Tibial nerve (tissue), 4 donors: ENCODE results near the gene MAPK8IP3. TPM values are rescaled to one million over a fixed set of nuclear protein-coding genes. Genes with fewer than 3 reads are reported as not detected.
A peak's percentile ranks its signal among the peaks of the same experiment; 100 is the strongest.

Source experiments
- DNase-seq, 2 donors: peaks; one replicate each; pipeline ENCODE4 v3.0.0-alpha.2; 2019; ENCODE audit warnings: low spot score in 2 of 2
- H3K27ac ChIP-seq, 4 donors: fragments of 200-600 bp; sonication (generic) in 3 of 4; one replicate each; pipeline ENCODE4 v1.5.1; 2017 to 2019; ENCODE audit warnings: mild to moderate bottlenecking in 1 of 4
- H3K27me3 ChIP-seq, 2 donors: fragments of 200-600 bp; sonication (generic) in 1 of 2; one replicate each; pipeline versions ENCODE4 v1.5.1 to v1.6.0; 2017 to 2019
- H3K36me3 ChIP-seq, 3 donors: fragments of 200-600 bp; sonication (generic); one replicate each; pipeline ENCODE4 v1.5.1; 2018 to 2019
- H3K4me1 ChIP-seq, 4 donors: fragments of 200-600 bp; sonication (generic) in 3 of 4; one replicate each; pipeline ENCODE4 v1.5.1; 2017 to 2019
- H3K4me3 ChIP-seq, 4 donors: fragments of 200-600 bp; sonication (generic) in 3 of 4; one replicate each; pipeline ENCODE4 v1.5.1; 2017 to 2019; ENCODE audit warnings: mild to moderate bottlenecking in 1 of 4, moderate library complexity in 1 of 4
- H3K9me3 ChIP-seq, 4 donors: fragments of 200-600 bp; sonication (generic) in 3 of 4; one replicate each; pipeline ENCODE4 v1.5.1; 2017 to 2019
- EP300 ChIP-seq, 2 donors: sonication (generic); formaldehyde crosslinking; IDR thresholded peaks; one replicate each; pipeline ENCODE4 v1.6.1; 2017; ENCODE audit warnings: antibody characterized with exemption in 2 of 2, mild to moderate bottlenecking in 1 of 2
- POLR2A ChIP-seq, 2 donors: fragments of 450-650 bp; IDR thresholded peaks; one replicate each; pipeline ENCODE4 v1.6.1; 2017; ENCODE audit warnings: antibody characterized with exemption in 2 of 2, mild to moderate bottlenecking in 2 of 2, moderate library complexity in 2 of 2
- WGBS, 2 donors: methylation state at CpG; one replicate each; pipeline ENCODE4 v1.1.5; 2018; 5-methylcytosine and 5-hydroxymethylcytosine counted together
- total RNA-seq, 4 donors: library from RNA; depleted of rRNA; stranded (reverse); fragments of >200 nt; gene quantifications; one replicate each; pipeline ENCODE4 v1.1.0, GENCODE V29; 2016
- TF ChIP-seq, protein P1 (sequence below), 5 experiments: fragments of 200-600 bp in 3 of 5; fragments of 450-650 bp in 2 of 5; sonication (generic) in 3 of 5; IDR thresholded peaks; one replicate each; pipeline ENCODE4 v1.5.1; 2016 to 2019; ENCODE audit warnings: antibody characterized with exemption in 5 of 5, mild to moderate bottlenecking in 3 of 5, moderate library complexity in 2 of 5

Gene MAPK8IP3, protein sequence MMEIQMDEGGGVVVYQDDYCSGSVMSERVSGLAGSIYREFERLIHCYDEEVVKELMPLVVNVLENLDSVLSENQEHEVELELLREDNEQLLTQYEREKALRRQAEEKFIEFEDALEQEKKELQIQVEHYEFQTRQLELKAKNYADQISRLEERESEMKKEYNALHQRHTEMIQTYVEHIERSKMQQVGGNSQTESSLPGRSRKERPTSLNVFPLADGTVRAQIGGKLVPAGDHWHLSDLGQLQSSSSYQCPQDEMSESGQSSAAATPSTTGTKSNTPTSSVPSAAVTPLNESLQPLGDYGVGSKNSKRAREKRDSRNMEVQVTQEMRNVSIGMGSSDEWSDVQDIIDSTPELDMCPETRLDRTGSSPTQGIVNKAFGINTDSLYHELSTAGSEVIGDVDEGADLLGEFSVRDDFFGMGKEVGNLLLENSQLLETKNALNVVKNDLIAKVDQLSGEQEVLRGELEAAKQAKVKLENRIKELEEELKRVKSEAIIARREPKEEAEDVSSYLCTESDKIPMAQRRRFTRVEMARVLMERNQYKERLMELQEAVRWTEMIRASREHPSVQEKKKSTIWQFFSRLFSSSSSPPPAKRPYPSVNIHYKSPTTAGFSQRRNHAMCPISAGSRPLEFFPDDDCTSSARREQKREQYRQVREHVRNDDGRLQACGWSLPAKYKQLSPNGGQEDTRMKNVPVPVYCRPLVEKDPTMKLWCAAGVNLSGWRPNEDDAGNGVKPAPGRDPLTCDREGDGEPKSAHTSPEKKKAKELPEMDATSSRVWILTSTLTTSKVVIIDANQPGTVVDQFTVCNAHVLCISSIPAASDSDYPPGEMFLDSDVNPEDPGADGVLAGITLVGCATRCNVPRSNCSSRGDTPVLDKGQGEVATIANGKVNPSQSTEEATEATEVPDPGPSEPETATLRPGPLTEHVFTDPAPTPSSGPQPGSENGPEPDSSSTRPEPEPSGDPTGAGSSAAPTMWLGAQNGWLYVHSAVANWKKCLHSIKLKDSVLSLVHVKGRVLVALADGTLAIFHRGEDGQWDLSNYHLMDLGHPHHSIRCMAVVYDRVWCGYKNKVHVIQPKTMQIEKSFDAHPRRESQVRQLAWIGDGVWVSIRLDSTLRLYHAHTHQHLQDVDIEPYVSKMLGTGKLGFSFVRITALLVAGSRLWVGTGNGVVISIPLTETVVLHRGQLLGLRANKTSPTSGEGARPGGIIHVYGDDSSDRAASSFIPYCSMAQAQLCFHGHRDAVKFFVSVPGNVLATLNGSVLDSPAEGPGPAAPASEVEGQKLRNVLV (N-terminal part only)
- 100 to 1,000 TPM in 2 of 4 donors, 10 to 100 TPM in 2; 92.6 to 188 (median 99.5) TPM for total RNA-seq

DNA sequence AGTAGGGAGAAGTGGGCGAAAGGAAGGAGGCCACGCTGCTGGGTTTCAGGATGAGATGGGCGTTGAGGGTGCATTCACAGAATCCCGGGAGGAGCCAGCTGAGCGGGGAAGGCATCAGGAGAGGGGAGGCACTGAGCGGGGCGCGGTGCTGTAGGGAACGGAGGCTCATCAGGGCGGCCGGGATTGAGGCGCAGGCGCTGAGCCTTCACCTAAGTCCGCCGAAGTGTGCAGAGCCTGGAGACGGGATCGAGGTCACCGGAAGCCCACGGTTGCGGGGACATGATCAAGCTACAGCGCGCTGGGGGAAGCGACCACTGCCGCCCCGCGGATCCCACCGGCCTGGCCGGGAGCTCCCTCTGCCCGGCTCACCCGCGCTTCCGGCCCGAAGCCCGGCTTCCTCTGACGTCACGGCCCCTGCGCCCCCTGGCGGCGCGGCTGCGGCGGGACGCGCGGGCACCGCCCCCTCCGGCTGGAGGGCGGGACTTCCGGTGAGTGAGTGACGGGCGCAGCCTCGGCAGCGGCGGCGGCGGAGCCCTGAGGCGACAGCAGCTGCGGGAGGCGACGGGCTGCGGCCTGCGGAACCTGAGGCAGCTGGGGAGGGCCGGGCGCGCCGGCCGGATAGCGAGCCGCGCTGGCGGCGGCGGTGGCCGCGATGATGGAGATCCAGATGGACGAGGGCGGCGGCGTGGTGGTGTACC lies at the start of gene MAPK8IP3:
Gene MAPK8IP3 (plus strand): TSS at position 508 of the 698 bp plus-strand sequence. CDS start 145 bp downstream, at position 653.
- DNase-seq: peak; percentile 82 to 89
- no peaks in the 10 kb centered on the region for H3K27me3 ChIP-seq
- no peaks in the 10 kb centered on the region for H3K9me3 ChIP-seq
- WGBS, 2 donors: 0 to 1% methylated on average over 47 to 73 of the region's 79 CpGs
- H3K36me3 ChIP-seq: peaks cover 0 to 18% (median 0%) of the 10 kb centered on the region in 3 donors
- peak within 1 kb of the TSS; percentile 47 to 96 (median 90) for H3K27ac ChIP-seq
- peak within 1 kb of the TSS; percentile 77 to 100 (median 88) for H3K4me3 ChIP-seq
- peak in 1 of 2 donors; percentile 92 for TF ChIP-seq EP300 (IDR thresholded peaks at IDR 0.05)
- TF ChIP-seq POLR2A (IDR thresholded peaks at IDR 0.05): peak; percentile 90 to 95
- TF ChIP-seq, protein P1, sequence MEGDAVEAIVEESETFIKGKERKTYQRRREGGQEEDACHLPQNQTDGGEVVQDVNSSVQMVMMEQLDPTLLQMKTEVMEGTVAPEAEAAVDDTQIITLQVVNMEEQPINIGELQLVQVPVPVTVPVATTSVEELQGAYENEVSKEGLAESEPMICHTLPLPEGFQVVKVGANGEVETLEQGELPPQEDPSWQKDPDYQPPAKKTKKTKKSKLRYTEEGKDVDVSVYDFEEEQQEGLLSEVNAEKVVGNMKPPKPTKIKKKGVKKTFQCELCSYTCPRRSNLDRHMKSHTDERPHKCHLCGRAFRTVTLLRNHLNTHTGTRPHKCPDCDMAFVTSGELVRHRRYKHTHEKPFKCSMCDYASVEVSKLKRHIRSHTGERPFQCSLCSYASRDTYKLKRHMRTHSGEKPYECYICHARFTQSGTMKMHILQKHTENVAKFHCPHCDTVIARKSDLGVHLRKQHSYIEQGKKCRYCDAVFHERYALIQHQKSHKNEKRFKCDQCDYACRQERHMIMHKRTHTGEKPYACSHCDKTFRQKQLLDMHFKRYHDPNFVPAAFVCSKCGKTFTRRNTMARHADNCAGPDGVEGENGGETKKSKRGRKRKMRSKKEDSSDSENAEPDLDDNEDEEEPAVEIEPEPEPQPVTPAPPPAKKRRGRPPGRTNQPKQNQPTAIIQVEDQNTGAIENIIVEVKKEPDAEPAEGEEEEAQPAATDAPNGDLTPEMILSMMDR (IDR thresholded peaks at IDR 0.05): peak; percentile 99 to 100 (median 99)
- H3K4me1 ChIP-seq: peaks cover 0 to 38% (median 22%) of the 10 kb centered on the region in 4 donors

DNA sequence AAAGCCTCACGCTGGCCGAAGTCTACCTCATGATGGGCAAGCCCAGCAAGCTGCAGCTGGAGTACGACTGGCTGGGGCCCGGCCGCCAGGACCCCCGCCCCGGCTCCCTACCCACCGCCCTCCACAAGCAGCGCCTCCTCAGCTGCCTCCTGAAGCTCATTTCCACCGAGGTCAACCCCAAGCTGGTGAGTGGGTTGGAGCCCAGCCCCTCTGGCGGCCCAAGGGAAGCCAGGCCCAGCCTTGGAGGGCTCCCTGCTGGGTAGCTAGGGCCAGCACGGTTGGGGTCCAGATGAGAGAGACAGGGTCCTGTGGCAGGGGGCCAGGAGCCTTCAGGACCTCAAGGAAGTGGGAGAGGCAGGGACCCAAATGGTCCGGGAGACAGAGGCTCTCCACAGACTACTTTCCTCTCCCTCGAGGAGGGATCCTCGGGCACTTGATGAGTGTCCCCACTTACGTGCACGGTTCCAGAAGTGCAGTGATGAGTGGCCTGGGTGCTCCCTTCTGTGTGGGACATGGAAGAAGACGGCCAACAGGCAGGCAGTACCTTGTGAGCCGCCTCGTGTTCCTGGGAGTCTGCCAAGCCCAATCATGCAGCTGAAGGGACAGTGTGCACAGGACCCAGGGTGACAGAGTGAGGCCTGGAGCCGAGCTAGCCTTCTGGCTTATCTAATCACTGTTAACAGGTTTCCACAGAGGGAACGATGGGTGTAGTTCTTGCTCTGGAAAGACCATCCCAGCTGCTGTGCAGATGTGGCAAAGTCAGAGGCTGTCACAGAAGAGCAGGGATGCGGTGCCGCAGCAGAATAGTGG lies 49.0 kb upstream of the MAPK8IP3 start:
- Histone ChIP-seq H3K27me3 (no peaks in the 10 kb centered on the region), H3K4me1 (no peaks in the 10 kb centered on the region), H3K9me3 (no peaks in the 10 kb centered on the region), H3K27ac (no peak overlapping the region), H3K4me3 (no peak overlapping the region), H3K36me3 (peaks cover 0 to 100% (median 5%) of the 10 kb centered on the region in 3 donors)
- WGBS, 2 donors: 85 to 88% methylated on average over 19 to 21 of the region's 24 CpGs
- DNase-seq: no peak
- no peak for TF ChIP-seq EP300 (IDR thresholded peaks at IDR 0.05)
- TF ChIP-seq POLR2A (IDR thresholded peaks at IDR 0.05): no peak
- TF ChIP-seq, protein P1 (IDR thresholded peaks at IDR 0.05): no peak

DNA sequence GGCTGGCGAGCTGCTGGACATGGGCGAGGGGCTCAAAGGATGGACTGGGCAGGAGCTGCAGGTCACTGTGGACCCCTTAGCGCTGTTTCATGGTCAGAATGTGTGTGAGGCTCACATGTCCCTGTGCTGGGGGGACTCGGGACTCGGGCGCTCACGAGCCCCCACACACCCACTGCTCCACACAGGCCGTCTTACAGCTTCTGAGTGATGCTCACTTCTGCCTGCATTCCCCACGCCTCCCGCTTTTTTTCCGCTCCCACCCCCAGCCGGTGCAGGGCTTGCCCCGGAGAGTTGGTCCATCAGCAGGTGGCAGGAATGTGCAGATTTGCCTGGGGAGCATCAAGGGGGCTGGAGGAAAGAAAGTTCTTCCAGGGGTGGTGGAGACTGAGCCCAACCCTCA lies 48.2 kb upstream of the MAPK8IP3 start:
- no peak for TF ChIP-seq EP300 (IDR thresholded peaks at IDR 0.05)
- TF ChIP-seq, protein P1 (IDR thresholded peaks at IDR 0.05): no peak
- no peak for TF ChIP-seq POLR2A (IDR thresholded peaks at IDR 0.05)
- 88 to 92% methylated on average over 13 of the region's 13 CpGs for WGBS, 2 donors
- Histone ChIP-seq H3K4me3 (no peak overlapping the region), H3K27me3 (no peaks in the 10 kb centered on the region), H3K36me3 (peaks cover 6 to 100% (median 11%) of the 10 kb centered on the region in 3 donors), H3K27ac (no peak overlapping the region), H3K9me3 (no peaks in the 10 kb centered on the region), H3K4me1 (no peaks in the 10 kb centered on the region)
- no peak for DNase-seq

DNA sequence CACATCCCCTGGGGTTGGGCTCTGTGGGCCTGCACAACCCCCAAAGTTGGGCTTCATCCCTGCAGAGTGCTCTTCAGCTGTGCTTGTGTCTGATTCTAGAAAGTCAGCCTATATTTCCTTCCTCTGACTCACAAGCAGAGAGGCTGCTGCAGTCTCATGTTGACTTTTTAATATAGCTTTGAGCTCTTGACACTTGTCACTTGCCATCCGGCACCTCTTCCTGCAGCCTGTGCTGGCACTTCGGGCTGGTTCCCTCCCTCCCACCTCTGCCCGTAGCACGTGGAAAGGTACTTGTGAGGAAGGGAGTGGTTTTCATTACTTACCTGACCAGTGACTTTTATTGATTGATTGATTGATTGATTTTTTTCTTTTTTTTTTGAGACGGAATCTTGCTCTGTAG lies 47.0 kb upstream of the MAPK8IP3 start:
- no peak for DNase-seq
- no peaks in the 10 kb centered on the region for H3K9me3 ChIP-seq
- no peak overlapping the region for H3K4me3 ChIP-seq
- no peaks in the 10 kb centered on the region for H3K27me3 ChIP-seq
- peaks cover 6 to 100% (median 14%) of the 10 kb centered on the region in 3 donors for H3K36me3 ChIP-seq
- TF ChIP-seq, protein P1 (IDR thresholded peaks at IDR 0.05): no peak
- TF ChIP-seq EP300 (IDR thresholded peaks at IDR 0.05) (no peak), POLR2A (IDR thresholded peaks at IDR 0.05) (no peak)
- H3K27ac ChIP-seq: no peak overlapping the region
- H3K4me1 ChIP-seq: no peaks in the 10 kb centered on the region
- 91 to 92% methylated on average over 5 of the region's 5 CpGs for WGBS, 2 donors
